ENCODE results near the gene KDM5A. TPM values are rescaled to one million over a fixed set of nuclear protein-coding genes. Genes with fewer than 3 reads are reported as not detected.

KDM5A gene
- polyA plus RNA-seq, 1 donor (not counting 4 experiments of a cell fraction or from before 2014, with no cell fraction given): 14.5 TPM

GRCh38 chr12:366820-367219, 22.3 kb downstream of the KDM5A start:
- Histone ChIP-seq H3K9me3 (ENCODE audit: control insufficient read depth, low read depth, low read length) (no peaks in the 10 kb centered on the region), H3K9me1 (ENCODE audit: control insufficient read depth, extremely low read depth, insufficient read depth, low read length) (no peaks in the 10 kb centered on the region), H3K36me3 (ENCODE audit: control insufficient read depth in 2 of 2, extremely low read depth in 1 of 2, insufficient read depth in 2 of 2, low read length in 2 of 2) (peaks cover 0 to 14% of the 10 kb centered on the region in 2 experiments), H3K27ac (ENCODE audit: control insufficient read depth, insufficient read depth, low read length) (no peak overlapping the region), H3K4me3 (ENCODE audit: control insufficient read depth in 2 of 3, extremely low read depth in 1 of 3, insufficient read depth in 2 of 3, low read depth in 1 of 3, low read length in 3 of 3) (no peak overlapping the region), H3K27me3 (ENCODE audit: control insufficient read depth, extremely low read depth, insufficient read depth, low read length) (no peaks in the 10 kb centered on the region), H3K4me1 (ENCODE audit: control insufficient read depth, extremely low read depth, insufficient read depth, low read length) (no peaks in the 10 kb centered on the region), H2AFZ (ENCODE audit: control insufficient read depth, low read length) (no peak overlapping the region), H3K9ac (ENCODE audit: control insufficient read depth, extremely low read depth, insufficient read depth, low read length) (no peak overlapping the region), H4K20me1 (ENCODE audit: control insufficient read depth, extremely low read depth, insufficient read depth, low read length) (no peaks in the 10 kb centered on the region), H3K79me2 (ENCODE audit: control insufficient read depth, insufficient read depth, low read length) (no peaks in the 10 kb centered on the region), H3K4me2 (ENCODE audit: control insufficient read depth, extremely low read depth, insufficient read depth, low read depth, low read length) (no peak overlapping the region)
- no peak for DNase-seq (ENCODE audit: low read depth, low spot score)
- no peak for FAIRE-seq
- TF ChIP-seq EZH2 (IDR thresholded peaks at IDR 0.05; ENCODE audit: low read length): no peak
- no peak for TF ChIP-seq CTCF (optimal IDR thresholded peaks at IDR 0.05 in 1 of 3, IDR thresholded peaks at IDR 0.05 in 1 of 3, conservative IDR thresholded peaks at IDR 0.05 in 1 of 3; ENCODE audit: extremely low read depth in 1 of 3, insufficient read depth in 2 of 3, low read length in 3 of 3)
- dilution Hi-C loops (cut with MboI; ENCODE audit: extremely low pct_ligation_motif_present, low sequenced_read_pairs): no loop called here

GRCh38 chr12:359091-359490, 30.0 kb downstream of the KDM5A start:
- Histone ChIP-seq H2AFZ (ENCODE audit: control insufficient read depth, low read length) (no peak overlapping the region), H3K4me2 (ENCODE audit: control insufficient read depth, extremely low read depth, insufficient read depth, low read depth, low read length) (no peak overlapping the region), H3K9me3 (ENCODE audit: control insufficient read depth, low read depth, low read length) (no peaks in the 10 kb centered on the region), H3K9ac (ENCODE audit: control insufficient read depth, extremely low read depth, insufficient read depth, low read length) (no peak overlapping the region), H3K4me1 (ENCODE audit: control insufficient read depth, extremely low read depth, insufficient read depth, low read length) (no peaks in the 10 kb centered on the region), H3K36me3 (ENCODE audit: control insufficient read depth in 2 of 2, extremely low read depth in 1 of 2, insufficient read depth in 2 of 2, low read length in 2 of 2) (peaks cover 8 to 20% of the 10 kb centered on the region in 2 experiments), H3K4me3 (ENCODE audit: control insufficient read depth in 2 of 3, extremely low read depth in 1 of 3, insufficient read depth in 2 of 3, low read depth in 1 of 3, low read length in 3 of 3) (no peak overlapping the region), H4K20me1 (ENCODE audit: control insufficient read depth, extremely low read depth, insufficient read depth, low read length) (no peaks in the 10 kb centered on the region), H3K9me1 (ENCODE audit: control insufficient read depth, extremely low read depth, insufficient read depth, low read length) (no peaks in the 10 kb centered on the region), H3K27ac (ENCODE audit: control insufficient read depth, insufficient read depth, low read length) (no peak overlapping the region), H3K27me3 (ENCODE audit: control insufficient read depth, extremely low read depth, insufficient read depth, low read length) (no peaks in the 10 kb centered on the region), H3K79me2 (ENCODE audit: control insufficient read depth, insufficient read depth, low read length) (no peaks in the 10 kb centered on the region)
- DNase-seq (ENCODE audit: low read depth, low spot score) (no peak), FAIRE-seq (peak; percentile 39)
- dilution Hi-C loops (cut with MboI; ENCODE audit: extremely low pct_ligation_motif_present, low sequenced_read_pairs): no loop called here
- no peak for TF ChIP-seq EZH2 (IDR thresholded peaks at IDR 0.05; ENCODE audit: low read length)
- no peak for TF ChIP-seq CTCF (optimal IDR thresholded peaks at IDR 0.05 in 1 of 3, IDR thresholded peaks at IDR 0.05 in 1 of 3, conservative IDR thresholded peaks at IDR 0.05 in 1 of 3; ENCODE audit: extremely low read depth in 1 of 3, insufficient read depth in 2 of 3, low read length in 3 of 3)

Data from keratinocyte (primary cell).